Nephron progenitor cell (in vitro differentiated cells): ENCODE measurements around the gene ADCK2.

ENCODE experiments used
- DNase-seq: peaks from one replicate; pipeline ENCODE4 v3.0.0; 2021
- H3K27ac Mint-ChIP-seq: 2 replicates; pipeline ENCODE4 v1.8.0; 2021; ENCODE audit warnings: mild to moderate bottlenecking, moderate library complexity, mixed read lengths
- H3K27me3 Mint-ChIP-seq: 2 replicates; pipeline ENCODE4 v1.8.0; 2021; ENCODE audit warnings: mild to moderate bottlenecking, low read depth, mixed read lengths; ENCODE audit not compliant: poor library complexity
- H3K36me3 Mint-ChIP-seq: 2 replicates; pipeline ENCODE4 v1.8.0; 2021; ENCODE audit warnings: low read depth, mixed read lengths
- H3K4me1 Mint-ChIP-seq: 2 replicates; pipeline ENCODE4 v1.8.0; 2021; ENCODE audit warnings: mixed read lengths
- H3K4me3 Mint-ChIP-seq: 2 replicates; pipeline ENCODE4 v1.8.0; 2021; ENCODE audit warnings: mild to moderate bottlenecking, moderate library complexity, mixed read lengths
- H3K9me3 Mint-ChIP-seq: 2 replicates; pipeline ENCODE4 v1.8.0; 2021; ENCODE audit warnings: mild to moderate bottlenecking, moderate library complexity, mixed read lengths
- TF ChIP-seq, protein P1 (sequence below): fragments of 200-600 bp; sonication (generic); IDR thresholded peaks from 2 replicates; pipeline ENCODE4 v1.5.0; 2021; ENCODE audit warnings: antibody characterized with exemption

Gene ADCK2

DNA sequence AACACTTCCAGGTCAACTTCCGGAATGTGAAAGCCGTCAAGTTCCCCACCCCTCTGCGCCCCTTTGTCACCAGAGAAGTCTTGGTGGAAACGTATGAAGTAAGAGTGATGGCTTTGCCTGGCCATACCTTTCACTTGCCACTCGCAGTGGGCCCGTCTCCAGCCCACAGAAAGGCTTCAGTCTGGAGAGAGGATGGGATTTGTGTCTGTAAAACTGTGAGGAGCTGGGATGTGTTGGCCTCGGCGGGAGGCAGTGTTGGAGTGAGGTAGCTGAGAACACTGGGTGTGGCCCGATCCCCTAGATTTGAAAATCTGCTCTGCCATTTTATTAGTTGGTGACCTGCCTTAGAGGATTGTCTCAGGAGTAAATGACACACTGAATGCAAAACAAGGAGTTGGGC is 6.4 kb downstream of the ADCK2 start:
- H3K27me3 Mint-ChIP-seq = peaks cover 21% of the 10 kb centered on the region
- TF ChIP-seq, protein P1, sequence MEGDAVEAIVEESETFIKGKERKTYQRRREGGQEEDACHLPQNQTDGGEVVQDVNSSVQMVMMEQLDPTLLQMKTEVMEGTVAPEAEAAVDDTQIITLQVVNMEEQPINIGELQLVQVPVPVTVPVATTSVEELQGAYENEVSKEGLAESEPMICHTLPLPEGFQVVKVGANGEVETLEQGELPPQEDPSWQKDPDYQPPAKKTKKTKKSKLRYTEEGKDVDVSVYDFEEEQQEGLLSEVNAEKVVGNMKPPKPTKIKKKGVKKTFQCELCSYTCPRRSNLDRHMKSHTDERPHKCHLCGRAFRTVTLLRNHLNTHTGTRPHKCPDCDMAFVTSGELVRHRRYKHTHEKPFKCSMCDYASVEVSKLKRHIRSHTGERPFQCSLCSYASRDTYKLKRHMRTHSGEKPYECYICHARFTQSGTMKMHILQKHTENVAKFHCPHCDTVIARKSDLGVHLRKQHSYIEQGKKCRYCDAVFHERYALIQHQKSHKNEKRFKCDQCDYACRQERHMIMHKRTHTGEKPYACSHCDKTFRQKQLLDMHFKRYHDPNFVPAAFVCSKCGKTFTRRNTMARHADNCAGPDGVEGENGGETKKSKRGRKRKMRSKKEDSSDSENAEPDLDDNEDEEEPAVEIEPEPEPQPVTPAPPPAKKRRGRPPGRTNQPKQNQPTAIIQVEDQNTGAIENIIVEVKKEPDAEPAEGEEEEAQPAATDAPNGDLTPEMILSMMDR = no peak

DNA sequence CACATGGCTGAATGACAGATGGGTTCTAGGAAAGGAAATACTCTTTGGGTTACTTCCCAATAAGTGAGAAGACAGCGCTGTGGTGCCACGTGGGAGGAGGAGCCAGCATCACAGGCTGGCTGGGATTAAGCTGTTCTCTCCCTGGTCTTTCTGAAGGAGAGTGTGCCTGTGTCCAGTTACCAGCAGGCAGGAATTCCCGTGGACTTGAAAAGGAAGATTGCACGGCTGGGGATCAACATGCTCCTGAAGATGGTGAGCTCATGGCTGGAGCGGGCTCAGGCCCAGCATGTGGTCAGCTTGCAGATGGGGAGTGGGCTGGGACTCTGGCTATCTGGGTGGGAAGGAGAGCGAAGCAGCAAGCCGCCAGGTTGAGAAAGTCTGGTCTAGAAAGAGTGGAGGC is 8.1 kb downstream of the ADCK2 start:
- DNase-seq = no peak
- no peaks in the 10 kb centered on the region for H3K9me3 Mint-ChIP-seq
- H3K4me1 Mint-ChIP-seq = peaks cover 25% of the 10 kb centered on the region
- H3K36me3 Mint-ChIP-seq = peaks cover 44% of the 10 kb centered on the region
- peaks cover 11% of the 10 kb centered on the region for H3K27me3 Mint-ChIP-seq
- H3K4me3 Mint-ChIP-seq = no peak overlapping the region
- TF ChIP-seq, protein P1 = no peak
- H3K27ac Mint-ChIP-seq = no peak overlapping the region

More for the DNA sequence above, 6.4 kb downstream of the ADCK2 start:
- H3K4me1 Mint-ChIP-seq = peaks cover 37% of the 10 kb centered on the region
- no peaks in the 10 kb centered on the region for H3K9me3 Mint-ChIP-seq
- no peak overlapping the region for H3K27ac Mint-ChIP-seq
- no peak overlapping the region for H3K4me3 Mint-ChIP-seq
- peaks cover 36% of the 10 kb centered on the region for H3K36me3 Mint-ChIP-seq
- DNase-seq = no peak

DNA sequence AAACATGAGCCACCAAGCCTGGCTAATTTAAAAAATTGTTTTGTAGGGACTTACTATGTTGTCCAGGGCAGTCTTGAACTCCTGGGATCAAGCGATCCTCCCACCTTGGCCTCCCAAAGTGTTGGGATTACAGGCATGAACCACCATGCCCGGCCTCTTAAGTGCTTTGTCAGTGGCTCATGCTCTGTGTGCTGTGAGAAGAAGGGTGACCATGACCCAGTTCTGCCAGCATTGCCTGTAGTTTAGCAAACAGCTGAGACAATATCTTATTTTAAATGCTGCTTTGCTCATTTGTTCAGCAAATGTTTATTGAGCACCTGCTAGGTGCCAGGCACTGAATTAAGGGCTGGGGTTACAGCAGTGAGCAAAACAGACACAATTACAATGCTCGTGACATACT is 9.0 kb downstream of the ADCK2 start:
- peaks cover 4% of the 10 kb centered on the region for H3K27me3 Mint-ChIP-seq

DNA sequence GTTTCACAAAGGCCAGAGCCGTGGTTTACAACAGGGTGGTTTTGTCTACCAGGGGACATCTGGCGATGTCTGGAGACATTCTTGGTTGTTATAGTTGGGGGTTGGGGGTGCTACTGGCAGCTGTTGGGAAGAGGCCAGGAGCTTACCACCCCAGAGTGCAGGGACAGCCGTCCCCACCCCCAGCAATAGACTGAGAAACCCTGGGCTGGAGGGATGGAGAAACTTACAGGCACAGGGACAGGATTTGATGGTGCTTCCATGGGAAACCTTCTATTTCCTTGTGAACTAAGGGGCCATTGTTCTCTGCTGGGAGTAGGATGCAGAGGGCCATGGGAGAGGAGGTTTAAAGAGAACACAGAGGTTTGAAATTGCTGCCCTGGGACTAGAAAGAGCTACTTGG is 10.9 kb downstream of the ADCK2 start:
- Mint-ChIP-seq H3K27ac (peak overlapping the region; percentile 62), H3K4me3 (no peak overlapping the region), H3K36me3 (peaks cover 41% of the 10 kb centered on the region), H3K4me1 (peaks cover 17% of the 10 kb centered on the region), H3K9me3 (no peaks in the 10 kb centered on the region), H3K27me3 (peaks cover 6% of the 10 kb centered on the region)
- TF ChIP-seq, protein P1 = no peak
- no peak for DNase-seq

More for the DNA sequence above, 9.0 kb downstream of the ADCK2 start:
- no peaks in the 10 kb centered on the region for H3K9me3 Mint-ChIP-seq
- peaks cover 45% of the 10 kb centered on the region for H3K36me3 Mint-ChIP-seq
- H3K4me1 Mint-ChIP-seq = peaks cover 17% of the 10 kb centered on the region
- TF ChIP-seq, protein P1 = no peak
- DNase-seq = no peak
- no peak overlapping the region for H3K4me3 Mint-ChIP-seq
- H3K27ac Mint-ChIP-seq = no peak overlapping the region

DNA sequence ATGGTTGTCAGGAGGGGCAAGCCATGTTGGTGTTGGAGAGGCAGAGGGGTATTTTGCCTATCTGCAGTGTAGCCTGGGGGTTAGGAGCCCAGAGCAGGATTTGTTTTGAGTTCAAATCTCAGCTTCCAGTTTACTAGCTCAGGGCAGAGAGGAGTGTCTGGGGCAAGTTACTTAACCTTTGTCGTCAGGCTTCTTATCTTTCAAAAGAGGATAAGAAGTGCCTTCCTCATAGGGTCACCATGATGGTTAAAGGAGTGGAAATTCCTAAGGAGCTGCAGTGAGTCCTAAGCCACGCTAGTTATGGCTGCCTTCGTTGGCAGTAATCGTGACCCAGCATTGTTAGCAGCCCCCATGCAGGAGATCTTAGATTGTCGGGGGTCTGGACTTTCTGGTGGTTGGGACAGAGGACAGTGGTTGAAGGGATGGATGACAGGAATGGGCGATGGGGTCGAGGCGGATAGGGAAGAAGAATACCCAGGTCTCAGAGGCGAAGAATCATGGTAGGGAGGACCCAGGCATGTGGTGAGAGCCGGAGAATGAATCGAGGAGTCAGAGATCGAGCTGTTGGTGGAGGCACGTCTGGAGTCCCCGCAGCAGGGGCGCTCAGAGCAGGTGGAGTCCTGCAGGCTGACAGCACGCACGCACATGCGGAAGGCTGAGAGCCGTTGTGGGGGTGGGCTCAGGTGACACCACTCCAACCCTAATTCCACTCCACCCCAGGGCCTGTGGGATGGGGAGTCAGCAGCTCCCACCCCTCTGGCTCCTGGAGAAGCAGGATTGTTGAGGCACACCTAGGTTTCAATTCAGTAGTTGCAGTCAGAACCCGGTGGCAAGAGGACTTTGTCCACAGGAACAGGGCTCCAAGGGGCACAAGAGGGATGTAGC is 11.6 kb downstream of the ADCK2 start:
- peaks cover 17% of the 10 kb centered on the region for H3K4me1 Mint-ChIP-seq
- peaks cover 37% of the 10 kb centered on the region for H3K36me3 Mint-ChIP-seq
- no peak overlapping the region for H3K4me3 Mint-ChIP-seq
- H3K9me3 Mint-ChIP-seq = no peaks in the 10 kb centered on the region
- H3K27ac Mint-ChIP-seq = peak overlapping the region; percentile 62
- H3K27me3 Mint-ChIP-seq = peaks cover 5% of the 10 kb centered on the region
- TF ChIP-seq, protein P1 = no peak
- DNase-seq = no peak
